DND-41 (cell line): Measurements from ENCODE around the gene PHYH.

ENCODE experiments used
- ATAC-seq: fragments of 200-7000 bp; cut with Tn5 transposase; 3 replicates; pipeline ENCODE4 v1.9.1; 2021; ENCODE audit warnings: low read depth; ENCODE audit not compliant: insufficient read depth
- DNase-seq: peaks from one replicate; pipeline ENCODE4 v3.0.0-alpha.2; 2020
- H2AFZ ChIP-seq: 2 replicates; pipeline ENCODE4 v1.6.0; 2012; ENCODE audit warnings: low read depth, low read length
- H3K27ac ChIP-seq: 2 replicates; pipeline ENCODE4 v1.5.1; 2012; ENCODE audit warnings: low read length, inconsistent platforms
- H3K27me3 ChIP-seq: fragments of 200-600 bp; sonication (generic); 2 replicates; pipeline ENCODE4 v1.6.0; 2012; ENCODE audit warnings: low read length, mild to moderate bottlenecking, inconsistent platforms; ENCODE audit not compliant: insufficient read depth, poor library complexity
- H3K36me3 ChIP-seq: 2 replicates; pipeline ENCODE4 v1.5.1; 2012; ENCODE audit warnings: low read length, inconsistent platforms; ENCODE audit not compliant: insufficient read depth
- H3K4me1 ChIP-seq: 2 replicates; pipeline ENCODE4 v1.5.1; 2012; ENCODE audit warnings: mild to moderate bottlenecking, low read length; ENCODE audit not compliant: insufficient read depth
- H3K4me2 ChIP-seq: 2 replicates; pipeline ENCODE4 v1.6.0; 2012; ENCODE audit warnings: mild to moderate bottlenecking, moderate library complexity, low read length, inconsistent platforms; ENCODE audit not compliant: insufficient read depth
- H3K4me3 ChIP-seq, 2 experiments: fragments of 200-600 bp in 1 of 2; shearing (Covaris generic) in 1 of 2; 2 replicates each; pipeline ENCODE4 v1.5.1; 2012 to 2016; ENCODE audit warnings: inconsistent platforms in 2 of 2, low read length in 2 of 2, mild to moderate bottlenecking in 2 of 2, low read depth in 1 of 2, moderate library complexity in 1 of 2
- H3K79me2 ChIP-seq: 2 replicates; pipeline ENCODE4 v1.6.0; 2012; ENCODE audit warnings: low read length, inconsistent platforms; ENCODE audit not compliant: insufficient read depth
- H3K9ac ChIP-seq: 2 replicates; pipeline ENCODE4 v1.6.0; 2012; ENCODE audit warnings: low read depth, mild to moderate bottlenecking, inconsistent platforms, low read length, moderate library complexity
- H3K9me3 ChIP-seq: 2 replicates; pipeline ENCODE4 v1.5.1; 2012; ENCODE audit warnings: low read length, moderate library complexity, mild to moderate bottlenecking, inconsistent platforms; ENCODE audit not compliant: insufficient read depth, severe bottlenecking
- H4K20me1 ChIP-seq: 2 replicates; pipeline ENCODE4 v1.6.0; 2012; ENCODE audit warnings: low read length; ENCODE audit not compliant: insufficient read depth
- CTCF ChIP-seq: IDR thresholded peaks from 2 replicates; pipeline ENCODE4 v1.5.1; 2012; ENCODE audit warnings: borderline replicate concordance, low read length, moderate library complexity, mild to moderate bottlenecking; ENCODE audit not compliant: poor library complexity, severe bottlenecking; ENCODE audit errors: extremely low read depth
- EZH2 ChIP-seq: IDR thresholded peaks from 3 replicates; pipeline ENCODE4 v1.6.1; 2012; ENCODE audit warnings: borderline replicate concordance, low read depth, mild to moderate bottlenecking, moderate library complexity, low read length, inconsistent platforms; ENCODE audit not compliant: severe bottlenecking

PHYH gene

GRCh38 chr10:13340068-13340467, 40.2 kb upstream of the PHYH start:
- no peak overlapping the region for H3K9ac ChIP-seq
- H3K4me3 ChIP-seq, result no peak overlapping the region
- H3K4me1 ChIP-seq, result peaks cover 26% of the 10 kb centered on the region
- H3K79me2 ChIP-seq, result peaks cover 96% of the 10 kb centered on the region
- no peak overlapping the region for H2AFZ ChIP-seq
- no peaks in the 10 kb centered on the region for H3K9me3 ChIP-seq
- H3K27ac ChIP-seq, result no peak overlapping the region; the same call in 1 of the 2 replicates
- TF ChIP-seq CTCF (no peak), EZH2 (no peak)
- DNase-seq (no peak), ATAC-seq (no peak)
- H3K27me3 ChIP-seq, result no peaks in the 10 kb centered on the region
- H4K20me1 ChIP-seq, result peaks cover 50% of the 10 kb centered on the region
- H3K36me3 ChIP-seq, result peaks cover 87% of the 10 kb centered on the region
- no peak overlapping the region for H3K4me2 ChIP-seq

GRCh38 chr10:13338390-13339110, 38.7 kb upstream of the PHYH start:
- no peak for TF ChIP-seq CTCF
- TF ChIP-seq EZH2, result no peak
- Histone ChIP-seq H3K36me3 (peaks cover 89% of the 10 kb centered on the region), H2AFZ (no peak overlapping the region), H3K4me3 (no peak overlapping the region), H4K20me1 (peaks cover 49% of the 10 kb centered on the region), H3K4me1 (peaks cover 13% of the 10 kb centered on the region), H3K27me3 (no peaks in the 10 kb centered on the region), H3K9me3 (no peaks in the 10 kb centered on the region), H3K4me2 (no peak overlapping the region), H3K79me2 (peaks cover 90% of the 10 kb centered on the region), H3K27ac (no peak overlapping the region), H3K9ac (no peak overlapping the region)
- no peak for DNase-seq
- no peak for ATAC-seq

GRCh38 chr10:13337827-13338196, 37.9 kb upstream of the PHYH start:
- no peak overlapping the region for H3K27ac ChIP-seq
- DNase-seq (no peak), ATAC-seq (no peak)
- TF ChIP-seq CTCF (no peak), EZH2 (no peak)
- no peak overlapping the region for H3K4me2 ChIP-seq
- no peaks in the 10 kb centered on the region for H3K27me3 ChIP-seq
- H3K79me2 ChIP-seq, result peaks cover 83% of the 10 kb centered on the region
- no peak overlapping the region for H3K4me3 ChIP-seq
- H2AFZ ChIP-seq, result no peak overlapping the region
- peaks cover 45% of the 10 kb centered on the region for H4K20me1 ChIP-seq
- H3K9ac ChIP-seq, result no peak overlapping the region
- peaks cover 89% of the 10 kb centered on the region for H3K36me3 ChIP-seq
- no peaks in the 10 kb centered on the region for H3K9me3 ChIP-seq
- peaks cover 7% of the 10 kb centered on the region for H3K4me1 ChIP-seq
